ENCODE results near the gene RFLNA. TPM values are rescaled to one million over a fixed set of nuclear protein-coding genes. Genes with fewer than 3 reads are reported as not detected.
A peak's percentile ranks its signal among the peaks of the same experiment; 100 is the strongest.

Gene RFLNA
- total and polyA plus RNA-seq, 2 of the 13 experiments (the other 11 are each of a cell fraction or from before 2014, with no cell fraction given) = not detected

DNA sequence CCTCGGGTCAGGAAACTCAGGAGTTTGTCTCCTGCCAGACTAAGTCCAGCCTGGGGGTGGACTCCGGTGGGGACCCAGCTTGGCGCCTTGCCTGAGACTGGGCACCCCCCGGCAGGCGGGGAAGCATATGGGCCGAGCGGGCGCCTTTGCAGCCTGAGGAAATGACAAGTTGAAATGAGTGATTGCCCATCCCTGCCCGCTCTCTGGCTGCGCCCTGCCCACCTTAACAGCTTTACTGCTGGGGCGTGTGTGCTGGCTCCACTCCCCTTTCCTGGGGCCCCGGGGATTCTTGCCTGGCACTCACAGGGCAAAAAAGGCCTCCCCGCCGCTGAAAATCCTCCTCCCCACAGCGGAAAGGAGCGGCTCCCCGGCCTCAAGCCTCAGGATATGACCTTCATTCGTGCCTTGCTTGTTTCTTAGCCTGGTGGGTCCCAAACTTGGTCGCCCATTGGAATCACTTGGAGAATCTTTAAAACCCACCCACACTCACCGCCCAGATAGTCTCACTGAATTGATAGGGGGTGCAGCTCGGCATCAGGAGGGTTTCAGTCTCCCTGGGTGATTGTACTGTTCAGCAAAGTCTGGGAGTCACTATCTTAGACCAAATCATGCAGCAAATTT lies 1.5 kb downstream of the RFLNA start:
- H3K79me2 ChIP-seq (ENCODE audit: insufficient read depth, low read length) = no peaks in the 10 kb centered on the region
- peaks cover 5 to 33% of the 10 kb centered on the region in 2 experiments; a peak in 3 of 5 replicates for H3K27me3 ChIP-seq (ENCODE audit: control insufficient read depth in 1 of 2, insufficient read depth in 2 of 2, low read length in 2 of 2)
- in situ Hi-C loops (cut with HindIII; ENCODE audit: extremely low pct_ligation_motif_present, low pct_unique_long_range_greater_than_20kb) (no loop called here), intact Hi-C loops (cut with micrococcal nuclease; ENCODE audit: unreplicated experiment) (no loop called here)
- H3K4me1 ChIP-seq (ENCODE audit: insufficient read depth, low read length) = peaks cover 25% of the 10 kb centered on the region
- CTCF ChIA-PET (ENCODE audit: low intra/inter-chr PET ratio, low total read pairs) = no interaction called here
- peak overlapping the region in 1 of 3 experiments; percentile 43; a peak in 1 of 6 replicates for H3K4me3 ChIP-seq (replicated peaks in 1 of 3; ENCODE audit: insufficient read depth in 1 of 3, low read depth in 2 of 3, low read length in 3 of 3)
- no peak for FAIRE-seq
- DNase-seq (ENCODE audit: low spot score) = no peak
- no peak overlapping the region for H3K9ac ChIP-seq (ENCODE audit: insufficient read depth, low read depth, low read length)
- TF ChIP-seq FOSL2 (CRISPR knock-in tag; IDR thresholded peaks at IDR 0.05) = no peak
- TF ChIP-seq, protein P1, sequence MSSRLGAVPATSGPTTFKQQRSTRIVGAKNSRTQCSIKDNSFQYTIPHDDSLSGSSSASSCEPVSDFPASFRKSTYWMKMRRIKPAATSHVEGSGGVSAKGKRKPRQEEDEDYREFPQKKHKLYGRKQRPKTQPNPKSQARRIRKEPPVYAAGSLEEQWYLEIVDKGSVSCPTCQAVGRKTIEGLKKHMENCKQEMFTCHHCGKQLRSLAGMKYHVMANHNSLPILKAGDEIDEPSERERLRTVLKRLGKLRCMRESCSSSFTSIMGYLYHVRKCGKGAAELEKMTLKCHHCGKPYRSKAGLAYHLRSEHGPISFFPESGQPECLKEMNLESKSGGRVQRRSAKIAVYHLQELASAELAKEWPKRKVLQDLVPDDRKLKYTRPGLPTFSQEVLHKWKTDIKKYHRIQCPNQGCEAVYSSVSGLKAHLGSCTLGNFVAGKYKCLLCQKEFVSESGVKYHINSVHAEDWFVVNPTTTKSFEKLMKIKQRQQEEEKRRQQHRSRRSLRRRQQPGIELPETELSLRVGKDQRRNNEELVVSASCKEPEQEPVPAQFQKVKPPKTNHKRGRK (CRISPR knock-in tag; IDR thresholded peaks at IDR 0.05) = peak; percentile 40; the same call in 1 of the 2 replicates
- H4K20me1 ChIP-seq (ENCODE audit: insufficient read depth, low read length) = no peaks in the 10 kb centered on the region; the same call in 1 of the 2 replicates
- H3K36me3 ChIP-seq (replicated peaks in 1 of 2; ENCODE audit: control insufficient read depth in 1 of 2, insufficient read depth in 2 of 2, low read length in 2 of 2) = no peaks in the 10 kb centered on the region
- 4% methylated on average over 11 of the region's 21 CpGs for WGBS (ENCODE audit: low lambda C conversion rate)
- H3K9me3 ChIP-seq (ENCODE audit: low read length) = no peaks in the 10 kb centered on the region
- peak; percentile 27 for ATAC-seq
- no TSS peak for BruUV-seq (replicated peaks)
- H3K27ac ChIP-seq (ENCODE audit: extremely low read length, insufficient read depth, low read length) = no peak overlapping the region
- POLR2A ChIA-PET = interaction anchor here (1.0 kb wide), 1 partner anchor 18 kb away, joined by 3 read pairs; no protein-coding TSS in a partner anchor
- H3K4me2 ChIP-seq (ENCODE audit: low read depth, low read length) = peak overlapping the region; percentile 66
- H2AFZ ChIP-seq (ENCODE audit: low read length) = no peak overlapping the region

DNA sequence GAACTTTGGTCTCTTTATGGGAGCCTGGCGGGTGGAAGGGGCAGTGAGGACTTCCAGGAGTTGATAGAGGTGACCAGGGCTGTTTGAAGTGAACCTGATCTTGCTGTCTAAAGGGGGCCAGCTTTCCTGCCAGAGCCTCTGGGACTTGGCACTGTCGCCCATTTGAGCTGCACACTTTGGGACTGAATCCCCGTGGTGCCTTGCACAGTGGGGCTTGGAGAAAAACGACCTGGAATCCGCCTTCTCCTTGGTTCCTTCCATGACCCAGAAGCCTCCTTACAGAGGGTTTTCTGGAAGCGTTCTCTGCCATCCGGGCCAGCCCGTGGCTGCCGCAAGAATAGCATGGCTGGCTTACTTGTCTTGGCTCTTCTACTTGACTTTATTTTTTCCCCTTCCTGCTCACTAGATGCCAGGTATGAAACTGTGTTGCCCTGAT lies 2.0 kb downstream of the RFLNA start:
- BruUV-seq (replicated peaks) = no TSS peak
- H3K27ac ChIP-seq (ENCODE audit: extremely low read length, insufficient read depth, low read length) = no peak overlapping the region
- ATAC-seq = peak; percentile 73
- peak; percentile 35 for DNase-seq (ENCODE audit: low spot score)
- H3K9ac ChIP-seq (ENCODE audit: insufficient read depth, low read depth, low read length) = no peak overlapping the region
- H2AFZ ChIP-seq (ENCODE audit: low read length) = no peak overlapping the region
- no peaks in the 10 kb centered on the region for H3K9me3 ChIP-seq (ENCODE audit: low read length)
- POLR2A ChIA-PET = no interaction called here
- CTCF ChIA-PET (ENCODE audit: low intra/inter-chr PET ratio, low total read pairs) = no interaction called here
- H3K79me2 ChIP-seq (ENCODE audit: insufficient read depth, low read length) = no peaks in the 10 kb centered on the region
- FAIRE-seq = peak; percentile 26
- intact Hi-C loops (cut with micrococcal nuclease; ENCODE audit: unreplicated experiment) (no loop called here), in situ Hi-C loops (cut with HindIII; ENCODE audit: extremely low pct_ligation_motif_present, low pct_unique_long_range_greater_than_20kb) (no loop called here)
- H3K27me3 ChIP-seq (ENCODE audit: control insufficient read depth in 1 of 2, insufficient read depth in 2 of 2, low read length in 2 of 2) = peaks cover 5 to 33% of the 10 kb centered on the region in 2 experiments; a peak in 3 of 5 replicates
- H4K20me1 ChIP-seq (ENCODE audit: insufficient read depth, low read length) = no peaks in the 10 kb centered on the region; the same call in 1 of the 2 replicates
- H3K4me3 ChIP-seq (replicated peaks in 1 of 3; ENCODE audit: insufficient read depth in 1 of 3, low read depth in 2 of 3, low read length in 3 of 3) = peak overlapping the region in 1 of 3 experiments; percentile 43; a peak in 1 of 6 replicates
- H3K4me1 ChIP-seq (ENCODE audit: insufficient read depth, low read length) = peaks cover 23% of the 10 kb centered on the region
- peak overlapping the region; percentile 66 for H3K4me2 ChIP-seq (ENCODE audit: low read depth, low read length)
- H3K36me3 ChIP-seq (replicated peaks in 1 of 2; ENCODE audit: control insufficient read depth in 1 of 2, insufficient read depth in 2 of 2, low read length in 2 of 2) = no peaks in the 10 kb centered on the region
- 22% methylated on average over 4 of the region's 9 CpGs for WGBS (ENCODE audit: low lambda C conversion rate)
- TF ChIP-seq HNF4G (IDR thresholded peaks at IDR 0.05; ENCODE audit: borderline replicate concordance, low read depth, low read length) = 0 out of 2 replicates have a peak, but pooled peaks have one; percentile 8
- no peak for TF ChIP-seq HNF4G (CRISPR knock-in tag; IDR thresholded peaks at IDR 0.05; ENCODE audit: borderline replicate concordance, low read depth)
- TF ChIP-seq MXD4 (CRISPR knock-in tag; IDR thresholded peaks at IDR 0.05) = no peak
- no peak for TF ChIP-seq CBX5 (CRISPR knock-in tag; IDR thresholded peaks at IDR 0.05; ENCODE audit: borderline replicate concordance)
- no peak for TF ChIP-seq TAF1 (CRISPR knock-in tag; IDR thresholded peaks at IDR 0.05)
- no peak for TF ChIP-seq SALL2 (CRISPR knock-in tag; IDR thresholded peaks at IDR 0.05)
- TF ChIP-seq, protein P2, sequence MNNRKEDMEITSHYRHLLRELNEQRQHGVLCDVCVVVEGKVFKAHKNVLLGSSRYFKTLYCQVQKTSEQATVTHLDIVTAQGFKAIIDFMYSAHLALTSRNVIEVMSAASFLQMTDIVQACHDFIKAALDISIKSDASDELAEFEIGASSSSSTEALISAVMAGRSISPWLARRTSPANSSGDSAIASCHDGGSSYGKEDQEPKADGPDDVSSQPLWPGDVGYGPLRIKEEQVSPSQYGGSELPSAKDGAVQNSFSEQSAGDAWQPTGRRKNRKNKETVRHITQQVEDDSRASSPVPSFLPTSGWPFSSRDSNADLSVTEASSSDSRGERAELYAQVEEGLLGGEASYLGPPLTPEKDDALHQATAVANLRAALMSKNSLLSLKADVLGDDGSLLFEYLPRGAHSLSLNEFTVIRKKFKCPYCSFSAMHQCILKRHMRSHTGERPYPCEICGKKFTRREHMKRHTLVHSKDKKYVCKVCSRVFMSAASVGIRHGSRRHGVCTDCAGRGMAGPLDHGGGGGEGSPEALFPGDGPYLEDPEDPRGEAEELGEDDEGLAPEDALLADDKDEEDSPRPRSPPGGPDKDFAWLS (CRISPR knock-in tag; IDR thresholded peaks at IDR 0.05; ENCODE audit: borderline replicate concordance) = no peak
- TF ChIP-seq MAF1 (CRISPR knock-in tag; IDR thresholded peaks at IDR 0.05; ENCODE audit: borderline replicate concordance) = no peak
- TF ChIP-seq, protein P3, sequence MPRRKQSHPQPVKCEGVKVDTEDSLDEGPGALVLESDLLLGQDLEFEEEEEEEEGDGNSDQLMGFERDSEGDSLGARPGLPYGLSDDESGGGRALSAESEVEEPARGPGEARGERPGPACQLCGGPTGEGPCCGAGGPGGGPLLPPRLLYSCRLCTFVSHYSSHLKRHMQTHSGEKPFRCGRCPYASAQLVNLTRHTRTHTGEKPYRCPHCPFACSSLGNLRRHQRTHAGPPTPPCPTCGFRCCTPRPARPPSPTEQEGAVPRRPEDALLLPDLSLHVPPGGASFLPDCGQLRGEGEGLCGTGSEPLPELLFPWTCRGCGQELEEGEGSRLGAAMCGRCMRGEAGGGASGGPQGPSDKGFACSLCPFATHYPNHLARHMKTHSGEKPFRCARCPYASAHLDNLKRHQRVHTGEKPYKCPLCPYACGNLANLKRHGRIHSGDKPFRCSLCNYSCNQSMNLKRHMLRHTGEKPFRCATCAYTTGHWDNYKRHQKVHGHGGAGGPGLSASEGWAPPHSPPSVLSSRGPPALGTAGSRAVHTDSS (CRISPR knock-in tag; conservative IDR thresholded peaks at IDR 0.05) = no peak
- no peak for TF ChIP-seq KDM1A (CRISPR knock-in tag; IDR thresholded peaks at IDR 0.05)
- TF ChIP-seq ZNF234 (CRISPR knock-in tag; conservative IDR thresholded peaks at IDR 0.05) = no peak
- no peak for TF ChIP-seq GATAD2A (CRISPR knock-in tag; IDR thresholded peaks at IDR 0.05)
